Activated CD8-positive, alpha-beta T cell treated with anti-CD3 and anti-CD28 coated beads for 36 hours (primary cell): ENCODE results near the gene PWWP2B. TPM values are rescaled to one million over a fixed set of nuclear protein-coding genes. Genes with fewer than 3 reads are reported as not detected.

ENCODE experiments used
- ATAC-seq: fragments of 200-7000 bp; cut with Tn5 transposase; one replicate; pipeline ENCODE4 v1.10.0; 2021; ENCODE audit warnings: mild to moderate bottlenecking, moderate library complexity
- CTCF ChIA-PET: fragments of 350-600 bp; sonication (Branson Sonifier 250); formaldehyde crosslinking; loops from one replicate; lab custom pipeline; 2021; ENCODE audit warnings: antibody characterized with exemption; lab: Charles Lee
- POLR2A ChIA-PET: fragments of 350-600 bp; sonication (Branson Sonifier 250); formaldehyde crosslinking; loops from one replicate; lab custom pipeline; 2021; ENCODE audit warnings: antibody characterized with exemption; lab: Charles Lee
- DNase-seq: peaks from one replicate; pipeline ENCODE4 v3.0.0-alpha.2; 2020
- H3K27ac Mint-ChIP-seq: one replicate; pipeline ENCODE4 v1.8.0; 2021; ENCODE audit warnings: mild to moderate bottlenecking, mixed read lengths
- H3K27me3 Mint-ChIP-seq: one replicate; pipeline ENCODE4 v1.8.0; 2021; ENCODE audit warnings: mixed read lengths
- H3K36me3 Mint-ChIP-seq: one replicate; pipeline ENCODE4 v1.8.0; 2021; ENCODE audit warnings: low read depth, mixed read lengths
- H3K4me1 Mint-ChIP-seq: one replicate; pipeline ENCODE4 v1.8.0; 2021; ENCODE audit warnings: low read depth, mixed read lengths
- H3K4me3 Mint-ChIP-seq: one replicate; pipeline ENCODE4 v1.8.0; 2021; ENCODE audit warnings: mild to moderate bottlenecking, moderate library complexity, mixed read lengths
- H3K9me3 Mint-ChIP-seq: one replicate; pipeline ENCODE4 v1.8.0; 2021; ENCODE audit warnings: mixed read lengths
- CTCF ChIP-seq: fragments of 200-600 bp; IDR thresholded peaks from one replicate; pipeline ENCODE4 v1.8.0; 2022; ENCODE audit warnings: antibody characterized with exemption, mild to moderate bottlenecking
- intact Hi-C: fragments of 100-400 bp; cut with micrococcal nuclease; formaldehyde crosslinking; loops from one replicate; pipeline ENCODE4 v1.10.0; 2022
- total RNA-seq, 2 experiments: library from RNA; stranded (reverse); gene quantifications; one replicate each; pipeline ENCODE4 v1.2.3, GENCODE V29; 2021

PWWP2B gene
- total RNA-seq, 2 experiments from 2014 or later: 6.0 to 6.6 TPM

DNA sequence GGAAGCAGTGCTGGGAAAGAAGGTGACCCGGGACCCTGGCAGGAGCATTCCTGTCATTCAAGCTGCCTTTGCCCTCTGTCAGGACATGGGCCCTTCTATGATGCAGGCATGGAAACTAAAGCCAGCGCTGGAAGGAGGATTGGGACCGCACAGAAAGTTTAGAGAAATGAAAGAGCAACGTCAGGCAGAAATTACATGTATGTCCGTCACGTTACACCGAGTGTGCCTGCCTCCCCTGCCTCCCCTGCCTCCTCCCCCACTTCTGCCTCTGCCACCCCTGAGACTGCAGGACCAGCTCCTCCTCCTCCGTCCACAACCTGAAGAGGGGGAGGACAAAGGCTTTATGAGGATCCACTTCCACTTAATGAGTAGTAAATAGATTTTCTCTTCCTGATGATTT, 13.9 kb upstream of the PWWP2B start:
- ChIA-PET POLR2A (interaction anchor here (0.6 kb wide), 1 partner anchor 280 kb away, joined by 3 read pairs; no protein-coding TSS in a partner anchor), CTCF (no interaction called here)
- DNase-seq: no peak
- intact Hi-C loops: no loop called here
- Mint-ChIP-seq H3K4me1 (peaks cover 7% of the 10 kb centered on the region), H3K27ac (no peak overlapping the region), H3K4me3 (no peak overlapping the region), H3K9me3 (no peaks in the 10 kb centered on the region), H3K36me3 (no peaks in the 10 kb centered on the region), H3K27me3 (no peaks in the 10 kb centered on the region)
- TF ChIP-seq CTCF: no peak
- no peak for ATAC-seq

DNA sequence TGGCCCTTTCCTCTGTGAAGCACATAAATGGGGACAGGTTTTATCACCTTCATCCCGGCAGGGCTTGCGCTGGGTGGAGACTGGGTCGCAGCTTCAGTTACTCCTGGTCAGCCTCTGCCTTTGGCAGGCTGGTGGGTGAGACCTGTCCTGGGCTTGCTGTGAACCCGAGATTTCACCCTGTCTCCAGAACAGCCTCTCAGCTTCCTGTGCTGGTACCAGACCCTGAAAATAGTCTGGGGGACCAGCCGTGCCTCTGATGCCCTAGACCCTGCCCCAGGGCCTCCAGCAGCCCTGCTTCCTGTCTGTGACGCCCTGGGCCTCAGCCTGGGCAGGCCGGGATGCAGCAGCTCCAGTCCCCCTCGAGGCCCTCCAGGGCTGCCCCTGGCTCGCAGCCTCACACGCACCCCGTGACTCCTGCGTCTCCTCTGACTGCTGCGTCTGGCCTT, 13.2 kb upstream of the PWWP2B start:
- TF ChIP-seq CTCF: no peak
- Mint-ChIP-seq H3K4me1 (peaks cover 7% of the 10 kb centered on the region), H3K27ac (no peak overlapping the region), H3K4me3 (no peak overlapping the region), H3K36me3 (no peaks in the 10 kb centered on the region), H3K9me3 (no peaks in the 10 kb centered on the region), H3K27me3 (no peaks in the 10 kb centered on the region)
- ChIA-PET CTCF (no interaction called here), POLR2A (no interaction called here)
- no peak for DNase-seq
- ATAC-seq: no peak
- intact Hi-C loops: no loop called here

DNA sequence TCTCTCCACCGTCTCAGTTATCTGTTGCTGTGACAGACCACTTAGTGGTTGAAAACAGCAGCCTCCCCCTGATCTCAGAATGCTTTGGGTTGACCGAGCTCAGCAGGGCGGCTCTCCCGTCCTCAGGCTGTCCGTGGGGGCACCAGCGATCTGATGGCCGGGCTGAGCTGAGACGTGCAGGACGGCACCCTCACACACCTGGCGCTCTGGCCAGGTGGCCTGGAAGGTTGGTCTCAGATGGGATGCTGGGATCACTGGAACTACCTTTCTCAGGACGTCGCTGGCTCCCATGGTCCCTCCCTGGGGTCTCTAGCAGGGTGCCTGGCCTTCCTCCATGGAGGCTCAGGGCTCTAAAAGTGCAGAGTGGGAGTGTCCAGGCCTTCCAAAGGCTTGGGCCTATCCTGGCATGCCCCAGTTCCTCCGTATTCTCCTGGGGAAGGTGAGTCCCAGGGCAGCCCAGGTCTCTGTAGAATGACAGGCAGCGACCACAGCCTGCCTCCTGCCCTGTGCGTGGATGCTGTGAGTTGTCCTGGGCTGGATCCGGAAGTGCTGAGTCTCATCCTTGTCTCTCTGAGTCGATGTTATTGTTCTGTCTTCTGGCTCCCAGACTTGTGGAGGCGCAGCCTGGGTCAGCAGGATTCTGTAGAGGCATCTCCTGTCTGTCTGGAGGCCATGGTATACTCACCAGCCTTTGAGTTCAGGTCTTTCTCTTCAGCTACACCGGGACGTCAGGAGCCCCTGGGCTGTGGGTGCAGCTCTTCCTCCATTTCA, 12.2 kb upstream of the PWWP2B start:
- POLR2A ChIA-PET: no interaction called here
- no peak overlapping the region for H3K4me3 Mint-ChIP-seq
- no peaks in the 10 kb centered on the region for H3K9me3 Mint-ChIP-seq
- CTCF ChIA-PET: interaction anchor here (1.5 kb wide), 1 partner anchor 59 kb away, joined by 3 read pairs; no protein-coding TSS in a partner anchor
- no peak for TF ChIP-seq CTCF
- H3K27me3 Mint-ChIP-seq: no peaks in the 10 kb centered on the region
- H3K4me1 Mint-ChIP-seq: peaks cover 10% of the 10 kb centered on the region
- no peak overlapping the region for H3K27ac Mint-ChIP-seq
- DNase-seq: no peak
- H3K36me3 Mint-ChIP-seq: no peaks in the 10 kb centered on the region
- intact Hi-C loops: loop anchor here (5.0 kb wide), 1 partner anchor 67 kb away; no protein-coding TSS in a partner anchor
- ATAC-seq: no peak

GRCh38 chr10:132385389-132385667, 11.7 kb upstream of the PWWP2B start:
- DNase-seq (no peak), ATAC-seq (no peak)
- ChIA-PET CTCF (interaction anchor here (1.5 kb wide), 1 partner anchor 58 kb away, joined by 3 read pairs; no protein-coding TSS in a partner anchor), POLR2A (no interaction called here)
- Mint-ChIP-seq H3K36me3 (no peaks in the 10 kb centered on the region), H3K27me3 (no peaks in the 10 kb centered on the region), H3K4me1 (peaks cover 10% of the 10 kb centered on the region), H3K27ac (no peak overlapping the region), H3K4me3 (no peak overlapping the region), H3K9me3 (no peaks in the 10 kb centered on the region)
- TF ChIP-seq CTCF: no peak
- intact Hi-C loops: loop anchor here (5.0 kb wide), 1 partner anchor 67 kb away; no protein-coding TSS in a partner anchor

DNA sequence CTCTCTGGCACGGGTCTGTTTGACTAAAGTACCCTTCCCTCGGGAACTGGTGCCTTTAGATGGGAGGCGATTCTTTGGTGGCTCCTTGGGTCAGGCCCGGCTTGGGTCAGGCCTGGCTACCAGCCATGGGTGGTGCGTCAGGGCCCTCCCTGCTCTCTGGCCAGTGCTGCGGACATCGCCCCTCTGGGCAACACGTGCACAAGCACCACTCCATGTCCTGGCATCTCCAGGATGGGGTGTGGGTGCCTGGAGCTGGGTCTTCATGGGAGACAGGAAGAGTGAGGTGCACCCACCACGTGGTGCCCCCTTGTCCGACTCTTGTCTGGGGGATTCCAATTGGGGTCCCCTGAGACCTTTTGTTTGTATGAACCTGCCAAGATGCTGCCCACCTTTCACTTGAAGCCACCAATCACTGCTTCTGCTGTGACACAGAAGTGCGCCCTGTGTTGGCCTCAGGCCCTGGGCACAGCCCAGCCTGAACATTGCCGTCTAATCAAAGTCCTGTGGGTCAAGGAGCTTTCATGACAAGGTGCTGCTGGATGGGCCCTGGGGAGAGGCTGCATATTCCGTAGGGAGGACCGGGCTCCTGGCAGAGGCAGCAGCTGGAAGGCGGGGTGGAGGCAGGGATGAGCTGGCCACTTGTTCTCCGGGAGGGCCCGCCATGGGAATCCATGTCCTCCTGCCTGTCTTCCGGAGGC, 11.1 kb upstream of the PWWP2B start:
- Mint-ChIP-seq H3K36me3 (no peaks in the 10 kb centered on the region), H3K27me3 (no peaks in the 10 kb centered on the region), H3K4me3 (no peak overlapping the region), H3K4me1 (peaks cover 10% of the 10 kb centered on the region), H3K9me3 (no peaks in the 10 kb centered on the region), H3K27ac (no peak overlapping the region)
- ChIA-PET CTCF (interaction anchor here (1.5 kb wide), 1 partner anchor 58 kb away, joined by 3 read pairs; no protein-coding TSS in a partner anchor), POLR2A (no interaction called here)
- intact Hi-C loops: loop anchor here (5.0 kb wide), 1 partner anchor 66 kb away; no protein-coding TSS in a partner anchor
- ATAC-seq (no peak), DNase-seq (no peak)
- TF ChIP-seq CTCF: no peak
